HFFc6 (cell line): Measurements from ENCODE around the gene CASKIN1. TPM values are rescaled to one million over a fixed set of nuclear protein-coding genes. Genes with fewer than 3 reads are reported as not detected.

Source experiments
- DNase-seq: peaks from one replicate; pipeline ENCODE4 v3.0.0-alpha.2; 2018
- H3K27ac Mint-ChIP-seq: 2 replicates; pipeline ENCODE4 v1.8.0; 2020; ENCODE audit warnings: mild to moderate bottlenecking, mixed read lengths
- H3K27me3 Mint-ChIP-seq: 2 replicates; pipeline ENCODE4 v1.8.0; 2021; ENCODE audit warnings: mild to moderate bottlenecking, moderate library complexity, mixed read lengths; ENCODE audit not compliant: insufficient read depth
- H3K36me3 Mint-ChIP-seq: 2 replicates; pipeline ENCODE4 v1.8.0; 2021; ENCODE audit warnings: low read depth, mixed read lengths
- H3K4me1 Mint-ChIP-seq: 2 replicates; pipeline ENCODE4 v1.8.0; 2020; ENCODE audit warnings: low read depth, mixed read lengths
- H3K4me3 Mint-ChIP-seq: 2 replicates; pipeline ENCODE4 v1.8.0; 2020; ENCODE audit warnings: mild to moderate bottlenecking, moderate library complexity, mixed read lengths
- H3K9me3 Mint-ChIP-seq: 2 replicates; pipeline ENCODE4 v1.8.0; 2020; ENCODE audit warnings: mild to moderate bottlenecking, mixed read lengths
- total RNA-seq, 6 experiments: library from RNA; stranded (reverse); fragmentation: NEBNext Ultra II Directional; extraction: Animal tissue kit (Norgen Biotek cat#: 25700); gene quantifications; 2 replicates in 1 of 6; 3 replicates in 5 of 6; pipeline ENCODE4 v1.2.3, GENCODE V29; 2021
- TF ChIP-seq, protein P1 (sequence below): fragments of 200-600 bp; sonication (generic); IDR thresholded peaks from 2 replicates; pipeline ENCODE4 v1.5.0; 2021; ENCODE audit warnings: antibody characterized with exemption, mild to moderate bottlenecking

CASKIN1 gene
- total RNA-seq, 6 experiments from 2014 or later, result 0.06 to 0.56 (median 0.11) TPM

- TF ChIP-seq, protein P1, sequence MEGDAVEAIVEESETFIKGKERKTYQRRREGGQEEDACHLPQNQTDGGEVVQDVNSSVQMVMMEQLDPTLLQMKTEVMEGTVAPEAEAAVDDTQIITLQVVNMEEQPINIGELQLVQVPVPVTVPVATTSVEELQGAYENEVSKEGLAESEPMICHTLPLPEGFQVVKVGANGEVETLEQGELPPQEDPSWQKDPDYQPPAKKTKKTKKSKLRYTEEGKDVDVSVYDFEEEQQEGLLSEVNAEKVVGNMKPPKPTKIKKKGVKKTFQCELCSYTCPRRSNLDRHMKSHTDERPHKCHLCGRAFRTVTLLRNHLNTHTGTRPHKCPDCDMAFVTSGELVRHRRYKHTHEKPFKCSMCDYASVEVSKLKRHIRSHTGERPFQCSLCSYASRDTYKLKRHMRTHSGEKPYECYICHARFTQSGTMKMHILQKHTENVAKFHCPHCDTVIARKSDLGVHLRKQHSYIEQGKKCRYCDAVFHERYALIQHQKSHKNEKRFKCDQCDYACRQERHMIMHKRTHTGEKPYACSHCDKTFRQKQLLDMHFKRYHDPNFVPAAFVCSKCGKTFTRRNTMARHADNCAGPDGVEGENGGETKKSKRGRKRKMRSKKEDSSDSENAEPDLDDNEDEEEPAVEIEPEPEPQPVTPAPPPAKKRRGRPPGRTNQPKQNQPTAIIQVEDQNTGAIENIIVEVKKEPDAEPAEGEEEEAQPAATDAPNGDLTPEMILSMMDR, result no peak
- Mint-ChIP-seq H3K4me3 (no peak overlapping the region), H3K27ac (no peak overlapping the region; the same call in 1 of the 2 replicates), H3K4me1 (peaks cover 16% of the 10 kb centered on the region), H3K9me3 (no peaks in the 10 kb centered on the region), H3K27me3 (no peaks in the 10 kb centered on the region; the same call in none of the 2 replicates), H3K36me3 (no peaks in the 10 kb centered on the region)
- no peak for DNase-seq
Measured at GRCh38 chr16:2226918-2227317, 30.5 kb upstream of the CASKIN1 start.

DNA sequence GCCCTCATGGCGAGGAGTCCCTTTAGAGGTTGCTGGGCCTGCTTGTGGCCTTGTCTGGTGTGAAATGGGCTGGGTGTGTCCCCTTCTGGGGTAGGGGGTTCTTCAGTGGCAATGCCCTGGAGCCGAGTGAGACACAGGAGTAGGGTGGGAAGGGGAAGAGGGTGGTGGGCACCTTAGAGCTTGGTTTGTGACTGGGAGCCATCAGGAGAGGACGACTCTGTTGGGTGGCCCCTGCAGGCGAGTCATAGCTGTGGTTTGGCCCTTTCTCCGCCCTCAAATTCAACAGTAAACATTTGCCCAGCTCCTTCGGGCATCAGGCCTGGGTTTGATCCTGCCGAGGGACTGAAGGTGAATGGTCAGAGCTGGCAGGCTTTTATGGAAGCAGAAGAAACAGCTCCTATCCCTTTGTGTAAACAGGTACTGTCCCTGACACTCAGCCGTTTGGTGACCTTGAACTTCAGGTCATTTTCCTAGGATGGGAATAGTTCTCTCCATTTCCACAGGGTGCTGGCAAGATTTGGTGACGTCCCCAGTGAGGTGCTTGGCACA is 29.9 kb upstream of the CASKIN1 start:
- no peak for DNase-seq
- Mint-ChIP-seq H3K4me3 (peak overlapping the region; percentile 54), H3K4me1 (peaks cover 16% of the 10 kb centered on the region), H3K36me3 (no peaks in the 10 kb centered on the region), H3K27me3 (no peaks in the 10 kb centered on the region; the same call in 1 of the 2 replicates), H3K27ac (peak overlapping the region; percentile 72), H3K9me3 (no peaks in the 10 kb centered on the region)
- TF ChIP-seq, protein P1, result no peak

DNA sequence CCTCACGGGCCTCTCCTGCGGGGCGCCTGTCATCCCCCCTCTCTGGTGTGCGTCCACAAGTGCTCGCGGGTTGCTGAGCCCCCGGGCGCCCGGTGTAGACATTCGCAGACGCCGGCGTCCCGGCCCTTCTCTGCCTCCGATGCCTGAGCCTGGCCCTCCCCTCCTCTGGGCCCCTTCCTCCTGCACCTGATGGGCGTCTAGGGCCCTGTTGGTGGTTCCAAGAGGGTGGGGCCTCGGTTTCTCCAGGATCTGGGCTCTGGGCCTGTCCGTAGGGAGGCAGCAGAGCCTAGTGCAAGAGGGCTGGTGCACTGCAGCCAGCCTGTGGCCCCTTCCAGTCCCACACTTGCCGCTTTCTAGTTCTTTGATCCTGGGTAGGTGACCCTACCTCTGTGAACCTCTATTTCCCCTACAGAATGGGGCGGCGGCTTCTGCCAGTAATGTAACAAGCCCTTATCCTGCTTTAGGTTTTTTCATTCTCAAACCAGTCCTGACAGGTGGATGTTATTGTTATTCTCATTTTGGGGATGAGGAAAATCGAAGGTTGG is 27.6 kb upstream of the CASKIN1 start:
- Mint-ChIP-seq H3K4me3 (peak overlapping the region; percentile 90), H3K36me3 (no peaks in the 10 kb centered on the region), H3K4me1 (peaks cover 16% of the 10 kb centered on the region), H3K9me3 (no peaks in the 10 kb centered on the region), H3K27ac (peak overlapping the region; percentile 60), H3K27me3 (no peaks in the 10 kb centered on the region)
- TF ChIP-seq, protein P1, result no peak
- peak; percentile 30 for DNase-seq

DNA sequence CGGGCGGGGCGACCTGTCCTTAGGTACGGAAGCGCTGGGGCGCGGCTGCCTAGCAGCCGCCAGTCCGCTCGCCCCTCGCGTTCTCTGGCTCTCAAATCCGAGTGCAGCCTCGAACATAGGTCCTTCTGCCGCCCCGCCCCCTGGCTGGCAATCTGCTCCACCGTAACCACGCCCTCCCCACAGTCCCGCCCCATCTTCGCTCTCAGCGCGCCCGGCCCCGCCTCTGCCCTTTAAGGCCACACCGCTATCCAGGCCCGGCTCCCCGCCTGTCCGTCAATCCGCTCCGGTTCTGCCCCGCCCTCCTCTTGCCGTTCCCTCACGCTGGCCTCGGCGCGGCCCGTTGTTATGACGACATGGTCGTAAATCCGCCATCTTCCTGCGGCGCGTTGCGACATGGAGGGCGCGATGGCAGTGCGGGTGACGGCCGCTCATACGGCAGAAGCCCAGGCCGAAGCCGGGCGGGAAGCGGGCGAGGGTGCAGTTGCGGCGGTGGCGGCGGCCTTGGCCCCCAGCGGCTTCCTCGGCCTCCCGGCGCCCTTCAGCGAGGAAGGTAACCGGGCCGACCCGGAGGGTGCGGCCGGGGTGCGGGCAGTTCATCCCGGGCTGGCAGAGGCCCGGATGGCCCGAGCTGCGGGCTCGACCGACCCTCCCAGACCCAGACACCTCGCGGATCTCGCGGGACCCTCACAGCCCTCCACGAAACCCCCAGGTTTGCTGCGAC is 27.0 kb upstream of the CASKIN1 start, which contains the start of gene E4F1:
Gene E4F1 (plus strand): TSS at position 371 of the 721 bp plus-strand sequence. CDS start 23 bp downstream, at position 394.
- Mint-ChIP-seq H3K27me3 (no peaks in the 10 kb centered on the region), H3K4me1 (peaks cover 16% of the 10 kb centered on the region), H3K36me3 (no peaks in the 10 kb centered on the region), H3K4me3 (peak within 1 kb of the TSS; percentile 90), H3K27ac (peak within 1 kb of the TSS; percentile 60), H3K9me3 (no peaks in the 10 kb centered on the region)
- TF ChIP-seq, protein P1, result peak; percentile 22; the same call in 1 of the 2 replicates
- DNase-seq, result peak; percentile 99

DNA sequence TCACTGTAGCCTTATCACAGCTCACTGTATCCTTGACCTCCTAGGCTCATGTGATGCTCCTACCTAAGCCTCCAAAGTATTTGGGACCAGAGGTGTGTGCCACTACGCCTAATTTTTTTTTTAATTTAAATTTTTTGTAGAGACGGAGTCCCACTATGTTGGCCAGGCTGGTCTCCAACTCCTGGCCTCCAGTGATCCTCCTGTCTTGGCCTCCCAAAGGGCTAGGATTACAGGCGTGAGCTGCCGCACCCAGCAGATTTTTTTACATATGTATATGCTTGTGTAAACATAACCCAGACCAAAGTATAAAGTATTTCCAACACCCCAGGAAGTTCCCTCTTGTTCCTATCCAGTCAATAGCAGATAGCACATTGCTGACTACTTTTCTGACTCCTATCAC is 19.9 kb upstream of the CASKIN1 start:
- no peak overlapping the region; the same call in 1 of the 2 replicates for H3K27ac Mint-ChIP-seq
- no peaks in the 10 kb centered on the region; the same call in 1 of the 2 replicates for H3K36me3 Mint-ChIP-seq
- DNase-seq, result no peak
- H3K9me3 Mint-ChIP-seq, result no peaks in the 10 kb centered on the region
- H3K27me3 Mint-ChIP-seq, result peaks cover 8% of the 10 kb centered on the region
- TF ChIP-seq, protein P1, result no peak
- H3K4me1 Mint-ChIP-seq, result peaks cover 26% of the 10 kb centered on the region
- peak overlapping the region; percentile 54; the same call in 1 of the 2 replicates for H3K4me3 Mint-ChIP-seq
